ENCODE data around the gene ATP1A2.

ATP1A2 gene

GRCh38 chr1:160177231-160177630, 61.7 kb downstream of the ATP1A2 start:
- H3K27ac ChIP-seq (ENCODE audit: low read length) = no peak overlapping the region
- no peaks in the 10 kb centered on the region for H3K9me3 ChIP-seq (ENCODE audit: control insufficient read depth in 2 of 2, low read length in 2 of 2)
- no peaks in the 10 kb centered on the region for H3K4me1 ChIP-seq (ENCODE audit: control insufficient read depth, insufficient read depth, low read length)
- H3K9ac ChIP-seq (ENCODE audit: low read length in 2 of 2) = no peak overlapping the region
- H3K36me3 ChIP-seq (ENCODE audit: control insufficient read depth in 2 of 2, insufficient read depth in 2 of 2, low read length in 2 of 2) = no peaks in the 10 kb centered on the region
- no peaks in the 10 kb centered on the region for H3K27me3 ChIP-seq (ENCODE audit: control insufficient read depth in 1 of 2, insufficient read depth in 2 of 2, low read length in 2 of 2)
- no peak overlapping the region for H3K4me3 ChIP-seq (ENCODE audit: low read length in 2 of 2)

DNA sequence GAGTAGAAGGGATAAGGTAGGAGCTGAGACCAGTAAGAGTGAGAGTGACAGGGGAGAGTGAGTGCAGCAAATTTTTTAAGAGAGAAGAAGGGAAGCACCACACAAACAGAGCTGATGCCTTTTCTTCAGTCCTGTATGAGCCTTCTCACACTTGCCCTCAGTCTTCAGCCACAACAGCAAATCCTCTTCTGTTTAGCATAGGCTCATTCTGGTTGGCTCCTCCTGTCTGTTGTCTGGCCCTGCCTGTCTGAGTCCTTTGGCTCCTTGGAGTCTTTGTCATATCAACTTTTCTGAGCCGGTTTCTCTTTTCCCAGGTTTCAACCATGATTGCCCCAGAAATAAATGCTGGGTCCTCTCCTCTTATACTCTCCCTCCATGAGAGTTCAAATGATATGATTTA, 62.1 kb downstream of the ATP1A2 start:
- Histone ChIP-seq H3K4me1 (ENCODE audit: control insufficient read depth, insufficient read depth, low read length) (no peaks in the 10 kb centered on the region), H3K36me3 (ENCODE audit: control insufficient read depth in 2 of 2, insufficient read depth in 2 of 2, low read length in 2 of 2) (no peaks in the 10 kb centered on the region), H3K27me3 (ENCODE audit: control insufficient read depth in 1 of 2, insufficient read depth in 2 of 2, low read length in 2 of 2) (no peaks in the 10 kb centered on the region), H3K4me3 (ENCODE audit: low read length in 2 of 2) (no peak overlapping the region), H3K27ac (ENCODE audit: low read length) (no peak overlapping the region), H3K9me3 (ENCODE audit: control insufficient read depth in 2 of 2, low read length in 2 of 2) (no peaks in the 10 kb centered on the region), H3K9ac (ENCODE audit: low read length in 2 of 2) (no peak overlapping the region)

- Histone ChIP-seq H3K36me3 (ENCODE audit: control insufficient read depth in 2 of 2, insufficient read depth in 2 of 2, low read length in 2 of 2) (no peaks in the 10 kb centered on the region), H3K27ac (ENCODE audit: low read length) (no peak overlapping the region), H3K4me1 (ENCODE audit: control insufficient read depth, insufficient read depth, low read length) (no peaks in the 10 kb centered on the region), H3K9me3 (ENCODE audit: control insufficient read depth in 2 of 2, low read length in 2 of 2) (no peaks in the 10 kb centered on the region), H3K4me3 (ENCODE audit: low read length in 2 of 2) (no peak overlapping the region), H3K27me3 (ENCODE audit: control insufficient read depth in 1 of 2, insufficient read depth in 2 of 2, low read length in 2 of 2) (no peaks in the 10 kb centered on the region), H3K9ac (ENCODE audit: low read length in 2 of 2) (no peak overlapping the region)
Measured at GRCh38 chr1:160178731-160179130, 63.2 kb downstream of the ATP1A2 start.

- H3K9ac ChIP-seq (ENCODE audit: low read length in 2 of 2) = no peak overlapping the region
- no peak overlapping the region for H3K4me3 ChIP-seq (ENCODE audit: low read length in 2 of 2)
- no peak overlapping the region for H3K27ac ChIP-seq (ENCODE audit: low read length)
- no peaks in the 10 kb centered on the region for H3K36me3 ChIP-seq (ENCODE audit: control insufficient read depth in 2 of 2, insufficient read depth in 2 of 2, low read length in 2 of 2)
- no peaks in the 10 kb centered on the region for H3K27me3 ChIP-seq (ENCODE audit: control insufficient read depth in 1 of 2, insufficient read depth in 2 of 2, low read length in 2 of 2)
- H3K4me1 ChIP-seq (ENCODE audit: control insufficient read depth, insufficient read depth, low read length) = no peaks in the 10 kb centered on the region
- H3K9me3 ChIP-seq (ENCODE audit: control insufficient read depth in 2 of 2, low read length in 2 of 2) = no peaks in the 10 kb centered on the region
Measured at GRCh38 chr1:160179336-160179735, 63.8 kb downstream of the ATP1A2 start.

DNA sequence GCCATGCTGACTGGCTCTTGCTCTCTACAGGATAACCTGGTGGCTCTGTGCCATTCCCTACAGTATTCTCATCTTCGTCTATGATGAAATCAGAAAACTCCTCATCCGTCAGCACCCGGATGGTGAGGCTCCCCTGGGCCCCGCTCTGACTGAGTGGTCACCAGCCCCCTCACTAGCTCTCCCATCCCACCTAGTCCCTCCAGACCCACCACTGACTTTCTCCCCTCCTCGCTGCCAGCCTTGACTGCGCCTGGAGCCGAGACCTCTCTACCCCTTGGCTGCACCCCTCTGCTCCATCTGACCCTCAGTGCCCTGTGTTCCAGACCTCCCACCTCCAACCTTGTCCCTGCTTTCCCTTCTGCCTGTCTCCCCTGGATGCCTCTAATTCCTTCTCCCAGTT, 70.7 kb downstream of the ATP1A2 start:
- H3K27ac ChIP-seq (ENCODE audit: low read length) = no peak overlapping the region
- no peak overlapping the region for H3K4me3 ChIP-seq (ENCODE audit: low read length in 2 of 2)
- H3K27me3 ChIP-seq (ENCODE audit: control insufficient read depth in 1 of 2, insufficient read depth in 2 of 2, low read length in 2 of 2) = no peaks in the 10 kb centered on the region
- peaks cover 21% of the 10 kb centered on the region for H3K4me1 ChIP-seq (ENCODE audit: control insufficient read depth, insufficient read depth, low read length)
- H3K36me3 ChIP-seq (ENCODE audit: control insufficient read depth in 2 of 2, insufficient read depth in 2 of 2, low read length in 2 of 2) = no peaks in the 10 kb centered on the region
- H3K9me3 ChIP-seq (ENCODE audit: control insufficient read depth in 2 of 2, low read length in 2 of 2) = no peaks in the 10 kb centered on the region
- H3K9ac ChIP-seq (ENCODE audit: low read length in 2 of 2) = no peak overlapping the region

- Histone ChIP-seq H3K9me3 (ENCODE audit: control insufficient read depth in 2 of 2, low read length in 2 of 2) (no peaks in the 10 kb centered on the region), H3K27ac (ENCODE audit: low read length) (no peak overlapping the region), H3K9ac (ENCODE audit: low read length in 2 of 2) (no peak overlapping the region), H3K36me3 (ENCODE audit: control insufficient read depth in 2 of 2, insufficient read depth in 2 of 2, low read length in 2 of 2) (no peaks in the 10 kb centered on the region), H3K27me3 (ENCODE audit: control insufficient read depth in 1 of 2, insufficient read depth in 2 of 2, low read length in 2 of 2) (no peaks in the 10 kb centered on the region), H3K4me1 (ENCODE audit: control insufficient read depth, insufficient read depth, low read length) (peaks cover 25% of the 10 kb centered on the region), H3K4me3 (ENCODE audit: low read length in 2 of 2) (no peak overlapping the region)
Measured at GRCh38 chr1:160186729-160187128, 71.2 kb downstream of the ATP1A2 start.

DNA sequence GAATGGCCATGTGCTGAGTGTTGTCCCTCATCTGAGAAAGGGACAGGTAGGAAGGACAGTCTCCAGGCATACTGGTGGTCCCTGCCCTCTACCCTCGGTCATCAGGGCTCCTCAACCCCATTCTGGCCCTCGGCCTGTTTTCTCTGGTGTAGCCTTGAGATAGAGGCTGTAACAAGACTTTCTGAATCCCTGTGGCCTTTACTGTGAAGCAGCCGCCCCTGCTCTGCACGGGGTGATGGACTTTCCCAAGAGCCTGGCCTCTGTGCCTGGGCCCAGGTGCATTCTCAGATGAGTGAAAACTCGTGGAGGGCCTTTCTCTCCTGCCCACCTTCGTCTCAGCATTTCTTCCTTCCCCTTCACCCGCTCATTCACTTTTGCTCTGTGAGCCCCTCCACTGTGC, 71.8 kb downstream of the ATP1A2 start:
- no peaks in the 10 kb centered on the region for H3K36me3 ChIP-seq (ENCODE audit: control insufficient read depth in 2 of 2, insufficient read depth in 2 of 2, low read length in 2 of 2)
- H3K27ac ChIP-seq (ENCODE audit: low read length) = no peak overlapping the region
- H3K4me1 ChIP-seq (ENCODE audit: control insufficient read depth, insufficient read depth, low read length) = peaks cover 31% of the 10 kb centered on the region
- H3K27me3 ChIP-seq (ENCODE audit: control insufficient read depth in 1 of 2, insufficient read depth in 2 of 2, low read length in 2 of 2) = no peaks in the 10 kb centered on the region
- H3K9me3 ChIP-seq (ENCODE audit: control insufficient read depth in 2 of 2, low read length in 2 of 2) = no peaks in the 10 kb centered on the region
- H3K4me3 ChIP-seq (ENCODE audit: low read length in 2 of 2) = no peak overlapping the region
- H3K9ac ChIP-seq (ENCODE audit: low read length in 2 of 2) = no peak overlapping the region

- H3K9me3 ChIP-seq (ENCODE audit: control insufficient read depth in 2 of 2, low read length in 2 of 2) = no peaks in the 10 kb centered on the region
- H3K9ac ChIP-seq (ENCODE audit: low read length in 2 of 2) = no peak overlapping the region
- peaks cover 35% of the 10 kb centered on the region for H3K4me1 ChIP-seq (ENCODE audit: control insufficient read depth, insufficient read depth, low read length)
- H3K4me3 ChIP-seq (ENCODE audit: low read length in 2 of 2) = no peak overlapping the region
- H3K27me3 ChIP-seq (ENCODE audit: control insufficient read depth in 1 of 2, insufficient read depth in 2 of 2, low read length in 2 of 2) = no peaks in the 10 kb centered on the region
- no peaks in the 10 kb centered on the region for H3K36me3 ChIP-seq (ENCODE audit: control insufficient read depth in 2 of 2, insufficient read depth in 2 of 2, low read length in 2 of 2)
- no peak overlapping the region for H3K27ac ChIP-seq (ENCODE audit: low read length)
Measured at GRCh38 chr1:160188341-160188740, 72.8 kb downstream of the ATP1A2 start.

GRCh38 chr1:160189649-160190625, 74.4 kb downstream of the ATP1A2 start, which contains the start of gene CASQ1:
Gene CASQ1, plus strand, starts transcription at chr1:160190575. Its CDS starts 177 bp downstream, at chr1:160190752.
- Histone ChIP-seq H3K9me3 (ENCODE audit: control insufficient read depth in 2 of 2, low read length in 2 of 2) (no peaks in the 10 kb centered on the region), H3K27ac (ENCODE audit: low read length) (no peak within 1 kb of the TSS), H3K27me3 (ENCODE audit: control insufficient read depth in 1 of 2, insufficient read depth in 2 of 2, low read length in 2 of 2) (no peaks in the 10 kb centered on the region), H3K9ac (ENCODE audit: low read length in 2 of 2) (peak within 1 kb of the TSS; percentile 2 to 13), H3K4me1 (ENCODE audit: control insufficient read depth, insufficient read depth, low read length) (peaks cover 39% of the 10 kb centered on the region), H3K36me3 (ENCODE audit: control insufficient read depth in 2 of 2, insufficient read depth in 2 of 2, low read length in 2 of 2) (no peaks in the 10 kb centered on the region), H3K4me3 (ENCODE audit: low read length in 2 of 2) (peak within 1 kb of the TSS; percentile 18 to 44)

- peaks cover 39% of the 10 kb centered on the region for H3K4me1 ChIP-seq (ENCODE audit: control insufficient read depth, insufficient read depth, low read length)
- no peaks in the 10 kb centered on the region for H3K27me3 ChIP-seq (ENCODE audit: control insufficient read depth in 1 of 2, insufficient read depth in 2 of 2, low read length in 2 of 2)
- no peaks in the 10 kb centered on the region for H3K36me3 ChIP-seq (ENCODE audit: control insufficient read depth in 2 of 2, insufficient read depth in 2 of 2, low read length in 2 of 2)
- no peak overlapping the region for H3K4me3 ChIP-seq (ENCODE audit: low read length in 2 of 2)
- no peak overlapping the region for H3K9ac ChIP-seq (ENCODE audit: low read length in 2 of 2)
- no peaks in the 10 kb centered on the region for H3K9me3 ChIP-seq (ENCODE audit: control insufficient read depth in 2 of 2, low read length in 2 of 2)
- H3K27ac ChIP-seq (ENCODE audit: low read length) = no peak overlapping the region
Measured at GRCh38 chr1:160191756-160192155, 76.2 kb downstream of the ATP1A2 start.

- H3K27me3 ChIP-seq (ENCODE audit: control insufficient read depth in 1 of 2, insufficient read depth in 2 of 2, low read length in 2 of 2) = no peaks in the 10 kb centered on the region
- H3K9me3 ChIP-seq (ENCODE audit: control insufficient read depth in 2 of 2, low read length in 2 of 2) = no peaks in the 10 kb centered on the region
- peaks cover 39% of the 10 kb centered on the region for H3K4me1 ChIP-seq (ENCODE audit: control insufficient read depth, insufficient read depth, low read length)
- H3K27ac ChIP-seq (ENCODE audit: low read length) = no peak overlapping the region
- peak overlapping the region in 1 of 2 donors; percentile 57 for H3K4me3 ChIP-seq (ENCODE audit: low read length in 2 of 2)
- H3K9ac ChIP-seq (ENCODE audit: low read length in 2 of 2) = peak overlapping the region in 1 of 2 donors; percentile 36
- H3K36me3 ChIP-seq (ENCODE audit: control insufficient read depth in 2 of 2, insufficient read depth in 2 of 2, low read length in 2 of 2) = no peaks in the 10 kb centered on the region
Measured at GRCh38 chr1:160192234-160192633, 76.7 kb downstream of the ATP1A2 start.

Measured in stomach smooth muscle (tissue), 2 donors.